ENCODE results near the gene CERS2.

The CERS2 gene

GRCh38 chr1:150997126-150997872, 22.7 kb upstream of the CERS2 start:
- ATAC-seq = no peak

DNA sequence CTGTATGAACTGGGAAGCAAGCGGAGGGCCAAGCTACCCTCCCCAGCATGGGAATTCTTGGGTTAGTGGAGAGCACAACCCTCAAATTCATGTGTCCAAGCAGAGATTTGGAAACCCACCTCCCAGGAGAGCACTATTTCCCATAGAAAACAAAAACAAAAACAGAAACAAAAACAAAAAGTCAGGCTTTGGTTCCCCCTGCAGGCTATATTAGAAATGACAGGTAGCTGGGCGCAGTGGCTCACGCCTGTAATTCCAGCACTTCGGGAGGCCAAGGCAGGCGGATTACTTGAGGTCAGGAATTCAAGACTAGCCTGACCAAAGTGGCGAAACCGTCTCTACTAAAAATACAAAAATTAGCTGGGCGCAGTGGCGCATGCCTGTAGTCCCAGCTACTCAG, 21.3 kb upstream of the CERS2 start:
- no peak for ATAC-seq

DNA sequence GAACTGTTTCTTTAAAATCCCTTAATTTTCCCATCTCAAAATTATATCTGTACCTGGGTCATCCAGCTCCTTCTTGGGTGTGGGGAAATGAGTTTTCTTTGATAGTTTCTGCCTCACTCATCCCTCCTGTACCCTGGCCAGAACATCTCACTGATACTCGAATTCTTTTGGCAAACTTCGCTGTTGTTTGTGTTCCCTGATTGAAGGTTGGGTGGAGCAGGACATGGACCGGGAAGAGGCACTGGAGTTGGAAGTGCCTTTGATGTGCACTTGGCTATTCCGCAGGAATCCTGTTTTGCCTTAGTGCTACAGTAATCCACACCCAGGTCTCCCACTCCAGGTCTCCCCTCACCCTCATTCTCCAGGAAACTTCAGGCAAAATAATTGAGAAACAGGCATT, 20.8 kb upstream of the CERS2 start:
- no peak for ATAC-seq

DNA sequence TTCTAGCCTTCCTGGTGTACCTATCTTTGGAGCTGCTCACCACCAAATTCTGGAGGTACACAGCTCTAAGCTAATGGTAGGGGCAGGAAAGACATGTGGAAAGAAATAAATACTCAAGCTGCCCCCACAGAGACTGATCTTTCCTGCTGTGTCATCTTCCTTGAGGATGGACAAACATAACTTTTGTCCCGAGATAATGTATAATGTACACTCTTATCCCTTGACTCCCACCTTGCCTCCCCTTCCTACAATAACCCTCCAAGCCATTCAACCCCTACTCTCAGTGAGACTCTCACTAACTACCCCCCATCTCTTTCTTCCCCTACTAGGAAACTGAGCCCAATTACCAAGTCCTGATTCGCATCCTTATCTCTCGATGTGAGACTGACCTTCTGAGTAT, 19.6 kb upstream of the CERS2 start:
- ATAC-seq = no peak

GRCh38 chr1:150992626-150993025, 18.0 kb upstream of the CERS2 start:
- ATAC-seq = no peak

DNA sequence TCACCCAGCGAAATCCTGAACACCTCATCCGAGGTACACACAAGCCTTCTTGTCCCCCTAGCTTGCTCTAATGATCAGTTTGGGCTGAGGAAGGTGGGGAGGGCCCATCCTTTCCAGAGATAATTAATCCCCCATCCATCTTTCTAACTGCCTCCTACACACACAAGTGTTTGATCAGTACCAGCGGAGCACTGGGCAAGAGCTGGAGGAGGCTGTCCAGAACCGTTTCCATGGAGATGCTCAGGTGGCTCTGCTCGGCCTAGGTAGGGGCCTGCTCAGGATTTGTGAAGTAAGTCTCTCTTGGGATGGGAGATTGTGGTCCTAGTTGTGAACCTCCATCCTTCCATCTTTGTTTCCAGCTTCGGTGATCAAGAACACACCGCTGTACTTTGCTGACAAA, 13.3 kb upstream of the CERS2 start:
- ATAC-seq = no peak

DNA sequence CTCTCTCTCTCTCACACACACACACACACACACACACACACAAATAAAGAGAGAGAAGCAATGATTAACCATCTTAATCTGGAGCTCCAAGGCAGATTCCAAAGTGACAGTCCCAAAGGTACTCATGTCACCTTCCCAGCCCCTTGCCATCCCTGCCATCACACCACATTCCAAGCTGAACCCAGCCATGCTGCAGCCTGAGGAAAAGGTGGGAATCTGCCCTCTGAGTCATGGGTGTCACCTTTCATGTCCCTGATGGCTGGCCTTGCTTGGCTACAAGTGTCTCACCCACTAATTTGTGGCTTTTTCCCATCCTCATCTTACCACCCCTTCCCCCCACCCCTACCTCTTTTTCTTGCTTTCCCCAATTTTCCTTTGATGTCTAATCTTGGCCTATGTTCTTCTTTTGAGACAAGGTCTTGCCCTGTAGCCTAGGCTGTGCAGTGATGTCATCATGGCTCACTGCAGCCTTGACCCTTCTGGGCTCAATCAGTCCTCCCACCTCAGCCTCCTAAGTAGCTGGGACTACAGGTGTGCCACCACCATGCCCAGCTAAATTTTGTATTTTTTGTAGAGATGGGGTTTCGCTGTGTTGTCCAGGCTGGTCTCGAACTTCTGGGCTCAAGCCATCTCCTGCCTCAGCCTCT, 10.7 kb upstream of the CERS2 start:
- ATAC-seq = no peak

DNA sequence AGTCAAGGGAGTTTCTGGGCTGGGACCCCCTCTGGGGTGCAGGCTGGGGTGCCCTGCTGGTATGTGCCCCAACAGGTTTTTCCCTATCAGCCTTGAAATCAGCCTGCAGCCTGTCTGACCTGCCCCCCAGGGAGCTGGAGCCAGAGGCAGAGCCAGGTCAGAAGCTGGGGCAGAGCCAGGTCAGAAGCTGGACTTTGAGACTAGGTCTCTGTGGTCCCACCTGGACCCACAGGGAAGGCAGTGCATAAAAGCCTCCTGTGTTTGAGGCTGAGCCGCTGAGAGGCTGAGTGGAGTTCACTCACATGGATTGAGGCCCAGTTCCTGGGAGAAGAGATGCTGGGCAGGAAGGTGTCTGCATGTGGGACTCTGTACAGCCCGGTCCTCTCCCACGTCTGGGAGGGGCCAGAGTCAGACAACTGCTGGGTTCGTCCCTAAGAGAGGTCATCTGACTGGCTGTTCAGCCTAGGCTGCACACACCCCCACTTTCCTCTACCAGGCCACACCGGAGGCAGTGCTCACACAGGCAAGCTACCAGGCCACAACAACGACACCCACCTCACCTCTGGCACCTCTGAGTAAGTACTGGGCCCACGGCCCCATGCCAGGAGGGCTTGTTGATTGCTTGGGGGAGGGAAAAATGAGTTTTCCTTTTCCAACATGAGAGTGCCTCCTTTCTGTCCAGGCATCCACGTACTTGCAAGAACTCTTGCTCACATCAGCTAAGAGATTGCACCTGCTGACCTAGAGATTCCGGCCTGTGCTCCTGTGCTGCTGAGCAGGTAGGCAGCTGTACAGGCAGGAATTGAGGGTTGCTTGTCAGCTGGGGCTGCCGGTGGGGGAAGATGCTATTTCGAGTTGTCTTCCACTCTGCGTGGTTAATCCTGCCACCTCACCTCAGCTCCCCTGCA, 7.4 kb upstream of the CERS2 start, which contains the start of gene ANXA9:
Gene ANXA9, plus strand, starts transcription at position 488 of the 908 bp plus-strand sequence. CDS start 814 bp downstream, outside the sequence.
- no peak for ATAC-seq

DNA sequence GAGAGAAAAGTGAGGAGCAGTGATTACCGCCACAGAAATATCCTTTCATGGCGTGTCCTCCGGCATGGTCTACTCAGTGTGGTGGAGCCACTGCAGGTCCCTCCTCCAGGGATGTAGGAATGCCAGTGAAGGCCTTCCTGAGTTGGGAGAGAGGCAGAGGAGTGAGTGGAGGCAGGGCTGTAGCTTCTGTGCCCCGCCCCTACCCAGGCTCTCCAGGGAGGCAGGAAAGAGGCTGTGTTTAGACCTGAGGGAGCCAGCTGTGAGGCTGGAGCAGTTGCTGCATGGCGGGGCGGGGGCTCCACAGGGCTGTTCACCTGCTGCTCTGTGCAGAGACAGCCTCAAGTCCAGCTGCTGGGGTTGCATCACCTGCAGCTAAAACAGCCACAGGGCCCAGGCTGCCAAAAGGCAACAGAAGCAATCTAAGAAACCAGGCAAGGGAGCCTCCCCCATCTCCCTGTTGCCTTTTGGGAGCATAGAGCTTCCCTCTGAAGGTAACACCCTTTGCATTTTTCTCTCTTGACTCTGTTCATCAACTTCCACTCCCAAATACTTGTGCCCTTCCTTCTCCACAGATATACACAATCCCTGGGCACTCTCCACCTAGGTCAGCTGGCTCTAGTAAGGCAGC, 6.7 kb upstream of the CERS2 start:
- ATAC-seq = no peak

DNA sequence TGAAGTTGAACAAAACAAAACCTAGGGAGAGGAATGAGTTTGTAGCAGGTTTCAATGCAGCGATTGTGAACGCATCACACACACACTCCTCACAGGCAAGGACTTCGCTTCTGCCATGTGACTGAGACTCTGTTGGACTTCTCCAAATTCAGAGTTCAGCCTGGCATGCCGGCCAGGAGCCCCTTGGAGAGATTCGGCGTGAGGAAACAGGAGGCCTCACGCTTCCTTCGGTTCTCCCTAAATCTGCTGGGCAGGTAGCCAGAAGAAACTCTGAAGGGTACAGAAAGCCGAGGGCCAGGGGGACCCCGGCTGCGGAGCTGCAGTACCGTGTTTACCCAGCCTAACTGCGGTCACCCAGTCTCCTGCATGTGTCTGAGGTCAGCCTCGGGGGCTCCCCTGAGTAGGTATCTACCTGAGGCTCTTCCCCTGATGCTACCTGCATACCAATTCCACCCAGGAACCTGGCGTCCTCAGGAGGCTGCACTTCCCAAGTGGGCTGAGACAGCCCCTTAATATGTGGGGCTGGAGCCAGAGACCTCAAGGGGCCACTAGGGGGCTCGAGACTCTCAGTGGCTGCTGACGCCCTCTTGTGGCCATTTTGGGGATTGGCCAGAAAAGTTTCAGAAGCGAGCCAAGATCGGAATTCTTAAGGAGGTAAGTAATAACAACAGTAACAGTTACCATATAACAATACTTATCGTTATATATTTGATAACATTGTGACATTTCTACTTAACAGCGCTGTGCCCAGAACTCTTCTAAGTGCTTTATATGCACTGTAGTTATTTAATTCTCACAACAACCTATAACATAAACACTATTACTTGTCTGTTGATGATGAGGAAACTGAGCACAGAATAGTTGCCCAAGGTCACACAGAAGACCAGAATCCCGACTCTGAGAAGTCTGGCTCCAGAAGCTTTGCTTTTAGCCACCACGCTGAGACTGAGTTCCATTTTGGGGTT, 4.7 kb upstream of the CERS2 start:
- peak; percentile 58 to 68 for ATAC-seq

DNA sequence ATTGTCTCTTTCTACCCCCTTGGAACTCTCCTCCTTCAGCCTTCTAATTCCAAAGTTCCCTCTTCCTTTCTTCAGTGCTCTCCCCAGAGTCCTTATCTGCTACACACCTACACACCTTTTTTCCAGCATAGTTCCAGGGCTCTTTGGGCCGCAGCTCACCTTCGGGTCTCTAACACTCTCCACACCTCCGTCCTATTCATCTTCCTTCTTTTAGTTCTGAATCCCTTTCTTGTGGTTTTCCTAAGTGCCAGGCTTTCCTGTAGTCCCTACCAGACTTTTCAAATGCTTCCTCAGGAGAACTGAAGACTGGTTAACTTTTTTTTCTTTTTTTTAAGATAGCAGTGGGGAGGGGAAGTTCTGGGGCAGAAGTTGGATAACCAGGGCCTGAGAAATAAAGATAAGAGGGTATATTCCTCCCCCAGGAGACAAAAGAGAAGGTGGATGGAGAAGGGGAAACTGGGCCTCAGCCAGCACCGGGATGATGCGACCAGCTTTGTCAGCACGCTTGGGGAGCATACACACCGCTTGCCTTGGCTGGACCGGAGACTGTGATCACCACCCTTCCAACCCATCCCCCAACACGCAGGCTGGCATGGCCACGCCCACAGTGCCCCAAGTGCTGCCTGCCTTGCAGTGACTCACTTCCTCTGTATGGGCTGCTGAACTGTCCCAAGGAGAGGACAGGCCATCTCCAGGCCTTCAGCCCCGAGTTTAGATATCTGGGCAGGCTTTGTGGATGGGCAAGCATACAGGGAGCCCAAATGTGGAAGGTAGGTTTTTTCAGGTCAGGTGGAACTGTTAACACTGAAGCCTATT, 2.5 kb upstream of the CERS2 start:
- ATAC-seq = peak; percentile 36 to 58

GRCh38 chr1:150976401-150976821, 1.8 kb upstream of the CERS2 start:
- ATAC-seq = no peak

- ATAC-seq = peak; percentile 36
Measured at GRCh38 chr1:150973836-150974579, 627 bp downstream of the CERS2 start.

- peak; percentile 3 to 4 for ATAC-seq
Measured at GRCh38 chr1:150973258-150973835, 1.3 kb downstream of the CERS2 start.

GRCh38 chr1:150972417-150972940, 2.2 kb downstream of the CERS2 start:
- no peak for ATAC-seq

- ATAC-seq = peak in 1 of 2 donors; percentile 7
Measured at GRCh38 chr1:150971583-150972416, 2.8 kb downstream of the CERS2 start.

DNA sequence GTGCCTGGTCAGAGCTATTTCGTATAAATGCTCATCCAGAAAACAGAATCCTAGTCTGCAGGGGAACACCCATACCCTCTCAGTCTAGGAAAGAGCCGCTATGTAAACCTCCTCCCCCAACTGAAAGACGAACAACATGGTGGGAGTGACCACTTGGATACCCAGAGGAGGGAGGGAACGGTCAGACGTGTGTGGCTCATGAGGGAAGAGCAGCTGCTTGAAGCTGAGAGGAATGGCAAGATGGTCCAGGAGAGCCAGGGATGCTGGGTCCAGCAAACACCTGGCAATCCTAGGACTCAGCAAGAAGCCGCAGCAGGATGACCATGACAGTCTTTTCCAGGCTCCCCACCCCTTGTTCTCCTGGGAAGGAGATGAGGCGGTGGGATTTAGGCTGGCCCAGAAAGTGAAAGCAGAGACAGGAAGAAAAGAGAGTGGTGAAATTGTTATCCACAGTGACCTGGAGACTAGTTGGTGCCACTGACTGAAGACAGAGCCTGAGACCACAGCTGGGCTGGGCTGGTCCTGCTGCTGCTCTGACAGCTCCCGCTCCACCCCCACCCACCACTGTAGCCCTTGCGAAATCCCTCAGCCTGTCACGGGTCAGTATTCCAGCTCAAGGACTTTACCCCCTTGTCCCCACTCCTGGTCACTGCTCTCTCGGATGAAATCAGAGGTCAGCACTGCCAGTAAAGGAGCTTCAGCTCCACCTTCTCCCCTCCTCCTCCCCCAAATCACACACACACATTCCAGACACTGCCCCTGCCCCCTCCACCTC, 3.6 kb downstream of the CERS2 start:
- ATAC-seq = no peak

All from activated CD4-positive, CD25-positive, alpha-beta regulatory T cell treated with anti-CD3 and anti-CD28 coated beads, Interleukin-2, amount 50 U/mL, for 24 hours (primary cell).